ENCODE results near the gene CNTNAP5. TPM values are rescaled to one million over a fixed set of nuclear protein-coding genes. Genes with fewer than 3 reads are reported as not detected.

The CNTNAP5 gene
- total RNA-seq, 2 experiments from 2014 or later, result not detected

- no peaks in the 10 kb centered on the region for H3K9me3 ChIP-seq (ENCODE audit: control insufficient read depth in 1 of 2, insufficient read depth in 1 of 2, low read length in 2 of 2)
- H3K27me3 ChIP-seq (ENCODE audit: control insufficient read depth in 1 of 2, insufficient read depth in 2 of 2, low read length in 2 of 2), result no peaks in the 10 kb centered on the region
- no peak for TF ChIP-seq CTCF (IDR thresholded peaks at IDR 0.05)
- Mint-ChIP-seq H3K4me3 (no peak overlapping the region), H3K27me3 (no peaks in the 10 kb centered on the region), H3K9me3 (peaks cover 9% of the 10 kb centered on the region), H3K4me1 (ENCODE audit: low read depth) (no peaks in the 10 kb centered on the region), H3K27ac (no peak overlapping the region), H3K36me3 (ENCODE audit: low read depth) (no peaks in the 10 kb centered on the region)
- intact Hi-C loops (cut with DNase I, micrococcal nuclease), result no loop called here
- no peak for DNase-seq
- ChIA-PET CTCF (no interaction called here), POLR2A (no interaction called here)
- H3K4me3 ChIP-seq (ENCODE audit: low read length), result no peak overlapping the region
- no peak for ATAC-seq (ENCODE audit: poor library complexity)
- H3K36me3 ChIP-seq (ENCODE audit: insufficient read depth, low read length), result no peaks in the 10 kb centered on the region
- no peaks in the 10 kb centered on the region for H3K4me1 ChIP-seq (ENCODE audit: insufficient read depth, low read length)
- H3K27ac ChIP-seq (ENCODE audit: low read depth in 1 of 2, low read length in 2 of 2), result no peak overlapping the region
Measured at GRCh38 chr2:124911560-124911959, 886.5 kb downstream of the CNTNAP5 start.

- H3K36me3 Mint-ChIP-seq (ENCODE audit: low read depth), result no peaks in the 10 kb centered on the region
- POLR2A ChIA-PET, result no interaction called here
Measured at GRCh38 chr2:124913868-124914267, 888.8 kb downstream of the CNTNAP5 start.

GRCh38 chr2:124915567-124915966 lies 890.5 kb downstream of the CNTNAP5 start:
- no peaks in the 10 kb centered on the region for H3K27me3 ChIP-seq (ENCODE audit: control insufficient read depth in 1 of 2, insufficient read depth in 2 of 2, low read length in 2 of 2)
- Mint-ChIP-seq H3K4me1 (ENCODE audit: low read depth) (no peaks in the 10 kb centered on the region), H3K4me3 (no peak overlapping the region), H3K36me3 (ENCODE audit: low read depth) (no peaks in the 10 kb centered on the region), H3K27ac (no peak overlapping the region), H3K27me3 (no peaks in the 10 kb centered on the region), H3K9me3 (peaks cover 9% of the 10 kb centered on the region)
- POLR2A ChIA-PET, result no interaction called here
- CTCF ChIA-PET, result no interaction called here
- no peak overlapping the region for H3K27ac ChIP-seq (ENCODE audit: low read depth in 1 of 2, low read length in 2 of 2)
- no peaks in the 10 kb centered on the region for H3K4me1 ChIP-seq (ENCODE audit: insufficient read depth, low read length)
- no peaks in the 10 kb centered on the region for H3K36me3 ChIP-seq (ENCODE audit: insufficient read depth, low read length)
- H3K4me3 ChIP-seq (ENCODE audit: low read length), result no peak overlapping the region
- H3K9me3 ChIP-seq (ENCODE audit: control insufficient read depth in 1 of 2, insufficient read depth in 1 of 2, low read length in 2 of 2), result no peaks in the 10 kb centered on the region
- intact Hi-C loops (cut with DNase I, micrococcal nuclease), result no loop called here
- no peak for DNase-seq
- ATAC-seq (ENCODE audit: poor library complexity), result no peak
- no peak for TF ChIP-seq CTCF (IDR thresholded peaks at IDR 0.05)

More at GRCh38 chr2:124913868-124914267, 888.8 kb downstream of the CNTNAP5 start:
- no peak for TF ChIP-seq CTCF (IDR thresholded peaks at IDR 0.05)
- intact Hi-C loops (cut with DNase I, micrococcal nuclease), result no loop called here
- H3K27me3 ChIP-seq (ENCODE audit: control insufficient read depth in 1 of 2, insufficient read depth in 2 of 2, low read length in 2 of 2), result no peaks in the 10 kb centered on the region
- H3K27ac ChIP-seq (ENCODE audit: low read depth in 1 of 2, low read length in 2 of 2), result no peak overlapping the region
- peaks cover 11% of the 10 kb centered on the region for H3K9me3 Mint-ChIP-seq
- no peaks in the 10 kb centered on the region for H3K9me3 ChIP-seq (ENCODE audit: control insufficient read depth in 1 of 2, insufficient read depth in 1 of 2, low read length in 2 of 2)
- H3K4me3 Mint-ChIP-seq, result no peak overlapping the region
- H3K4me1 Mint-ChIP-seq (ENCODE audit: low read depth), result no peaks in the 10 kb centered on the region
- no peaks in the 10 kb centered on the region for H3K36me3 ChIP-seq (ENCODE audit: insufficient read depth, low read length)
- DNase-seq (no peak), ATAC-seq (ENCODE audit: poor library complexity) (no peak)
- no peak overlapping the region for H3K4me3 ChIP-seq (ENCODE audit: low read length)
- H3K27ac Mint-ChIP-seq, result no peak overlapping the region
- no peaks in the 10 kb centered on the region for H3K4me1 ChIP-seq (ENCODE audit: insufficient read depth, low read length)
- no peaks in the 10 kb centered on the region for H3K27me3 Mint-ChIP-seq
- CTCF ChIA-PET, result no interaction called here
